ENCODE data around the gene PKD2. TPM values are rescaled to one million over a fixed set of nuclear protein-coding genes. Genes with fewer than 3 reads are reported as not detected.

PKD2 gene
- total and polyA plus RNA-seq, 2 of the 13 experiments (the other 11 are each of a cell fraction or from before 2014, with no cell fraction given): 5.6 to 9.1 TPM

DNA sequence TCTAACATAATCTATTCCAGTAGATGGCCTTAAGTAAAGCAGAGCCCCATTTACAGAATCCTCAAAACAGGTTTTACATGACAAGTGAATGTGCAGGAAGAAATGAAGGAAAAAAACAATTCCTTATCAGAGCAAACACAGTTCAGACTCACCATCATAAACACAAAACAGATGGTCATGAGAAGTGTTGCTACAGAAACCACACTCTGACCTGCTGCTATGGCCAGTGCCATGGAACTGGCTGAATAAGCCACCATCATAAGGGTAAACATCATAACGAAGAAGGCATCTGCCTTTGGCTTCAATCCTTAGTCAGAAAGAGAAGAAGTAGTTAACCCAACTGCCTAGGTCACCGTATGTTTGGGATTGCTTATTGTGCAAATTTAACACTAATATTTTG, 89.9 kb downstream of the PKD2 start:
- POLR2A ChIA-PET: no interaction called here
- Histone ChIP-seq H3K4me2 (ENCODE audit: low read depth, low read length) (no peak overlapping the region), H3K4me3 (replicated peaks in 1 of 3; ENCODE audit: insufficient read depth in 1 of 3, low read depth in 2 of 3, low read length in 3 of 3) (no peak overlapping the region), H3K27me3 (ENCODE audit: control insufficient read depth in 1 of 2, insufficient read depth in 2 of 2, low read length in 2 of 2) (no peaks in the 10 kb centered on the region), H4K20me1 (ENCODE audit: insufficient read depth, low read length) (no peaks in the 10 kb centered on the region), H3K9me3 (ENCODE audit: low read length) (no peaks in the 10 kb centered on the region), H3K27ac (ENCODE audit: extremely low read length, insufficient read depth, low read length) (no peak overlapping the region), H3K36me3 (replicated peaks in 1 of 2; ENCODE audit: control insufficient read depth in 1 of 2, insufficient read depth in 2 of 2, low read length in 2 of 2) (peaks cover 0 to 11% of the 10 kb centered on the region in 2 experiments; a peak in 2 of 5 replicates), H3K9ac (ENCODE audit: insufficient read depth, low read depth, low read length) (no peak overlapping the region), H3K79me2 (ENCODE audit: insufficient read depth, low read length) (no peaks in the 10 kb centered on the region), H3K4me1 (ENCODE audit: insufficient read depth, low read length) (no peaks in the 10 kb centered on the region), H2AFZ (ENCODE audit: low read length) (no peak overlapping the region)
- ATAC-seq (no peak), DNase-seq (ENCODE audit: low spot score) (no peak), FAIRE-seq (no peak)
- no TSS peak for BruUV-seq (replicated peaks)
- CTCF ChIA-PET (ENCODE audit: low intra/inter-chr PET ratio, low total read pairs): no interaction called here
- 96% methylated on average over 2 of the region's 2 CpGs for WGBS (ENCODE audit: low lambda C conversion rate)
- intact Hi-C loops (cut with micrococcal nuclease; ENCODE audit: unreplicated experiment): no loop called here
- no peak for TF ChIP-seq MLLT10 (CRISPR knock-in tag; IDR thresholded peaks at IDR 0.05)
- in situ Hi-C loops (cut with HindIII; ENCODE audit: extremely low pct_ligation_motif_present, low pct_unique_long_range_greater_than_20kb): no loop called here

DNA sequence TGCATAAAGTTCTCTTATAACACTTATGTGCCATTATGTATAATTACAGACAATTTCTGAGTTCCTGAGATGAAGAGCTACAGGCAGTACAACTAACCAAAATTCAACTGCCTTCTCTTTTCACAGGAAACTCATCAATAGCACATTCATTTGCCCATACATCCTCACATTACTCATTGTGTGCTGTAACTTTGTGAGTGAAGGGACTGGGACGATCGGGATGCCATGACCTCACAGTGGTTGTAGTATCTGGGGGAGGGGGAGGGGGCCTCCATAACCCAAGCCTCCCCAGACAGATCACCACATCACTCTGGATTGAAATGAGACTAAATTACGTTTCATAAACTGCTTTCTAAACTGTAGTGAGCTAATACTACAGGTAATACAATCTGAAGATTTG, 90.3 kb downstream of the PKD2 start:
- BruUV-seq (replicated peaks): no TSS peak
- Histone ChIP-seq H3K4me1 (ENCODE audit: insufficient read depth, low read length) (no peaks in the 10 kb centered on the region), H3K27me3 (ENCODE audit: control insufficient read depth in 1 of 2, insufficient read depth in 2 of 2, low read length in 2 of 2) (no peaks in the 10 kb centered on the region), H3K27ac (ENCODE audit: extremely low read length, insufficient read depth, low read length) (no peak overlapping the region), H3K36me3 (replicated peaks in 1 of 2; ENCODE audit: control insufficient read depth in 1 of 2, insufficient read depth in 2 of 2, low read length in 2 of 2) (peaks cover 0 to 11% of the 10 kb centered on the region in 2 experiments; a peak in 2 of 5 replicates), H3K4me2 (ENCODE audit: low read depth, low read length) (no peak overlapping the region), H3K79me2 (ENCODE audit: insufficient read depth, low read length) (no peaks in the 10 kb centered on the region), H2AFZ (ENCODE audit: low read length) (no peak overlapping the region), H3K9me3 (ENCODE audit: low read length) (no peaks in the 10 kb centered on the region), H4K20me1 (ENCODE audit: insufficient read depth, low read length) (no peaks in the 10 kb centered on the region), H3K4me3 (replicated peaks in 1 of 3; ENCODE audit: insufficient read depth in 1 of 3, low read depth in 2 of 3, low read length in 3 of 3) (no peak overlapping the region), H3K9ac (ENCODE audit: insufficient read depth, low read depth, low read length) (no peak overlapping the region)
- WGBS (ENCODE audit: low lambda C conversion rate): 93% methylated on average over 3 of the region's 3 CpGs
- ChIA-PET CTCF (ENCODE audit: low intra/inter-chr PET ratio, low total read pairs) (no interaction called here), POLR2A (no interaction called here)
- in situ Hi-C loops (cut with HindIII; ENCODE audit: extremely low pct_ligation_motif_present, low pct_unique_long_range_greater_than_20kb) (no loop called here), intact Hi-C loops (cut with micrococcal nuclease; ENCODE audit: unreplicated experiment) (no loop called here)
- ATAC-seq (no peak), FAIRE-seq (no peak), DNase-seq (ENCODE audit: low spot score) (no peak)
- TF ChIP-seq ZNF441 (CRISPR knock-in tag; IDR thresholded peaks at IDR 0.05; ENCODE audit: borderline replicate concordance): no peak
- TF ChIP-seq DR1 (CRISPR knock-in tag; IDR thresholded peaks at IDR 0.05): no peak
- TF ChIP-seq ZBTB21 (CRISPR knock-in tag; IDR thresholded peaks at IDR 0.05): no peak
- TF ChIP-seq TMF1 (CRISPR knock-in tag; IDR thresholded peaks at IDR 0.05; ENCODE audit: low read depth): no peak
- TF ChIP-seq ZFP36L2 (CRISPR knock-in tag; IDR thresholded peaks at IDR 0.05): no peak
- no peak for TF ChIP-seq ZNF816 (CRISPR knock-in tag; IDR thresholded peaks at IDR 0.05; ENCODE audit: borderline replicate concordance)
- no peak for TF ChIP-seq ZFP37 (CRISPR knock-in tag; IDR thresholded peaks at IDR 0.05; ENCODE audit: borderline replicate concordance)
- TF ChIP-seq, protein P1, sequence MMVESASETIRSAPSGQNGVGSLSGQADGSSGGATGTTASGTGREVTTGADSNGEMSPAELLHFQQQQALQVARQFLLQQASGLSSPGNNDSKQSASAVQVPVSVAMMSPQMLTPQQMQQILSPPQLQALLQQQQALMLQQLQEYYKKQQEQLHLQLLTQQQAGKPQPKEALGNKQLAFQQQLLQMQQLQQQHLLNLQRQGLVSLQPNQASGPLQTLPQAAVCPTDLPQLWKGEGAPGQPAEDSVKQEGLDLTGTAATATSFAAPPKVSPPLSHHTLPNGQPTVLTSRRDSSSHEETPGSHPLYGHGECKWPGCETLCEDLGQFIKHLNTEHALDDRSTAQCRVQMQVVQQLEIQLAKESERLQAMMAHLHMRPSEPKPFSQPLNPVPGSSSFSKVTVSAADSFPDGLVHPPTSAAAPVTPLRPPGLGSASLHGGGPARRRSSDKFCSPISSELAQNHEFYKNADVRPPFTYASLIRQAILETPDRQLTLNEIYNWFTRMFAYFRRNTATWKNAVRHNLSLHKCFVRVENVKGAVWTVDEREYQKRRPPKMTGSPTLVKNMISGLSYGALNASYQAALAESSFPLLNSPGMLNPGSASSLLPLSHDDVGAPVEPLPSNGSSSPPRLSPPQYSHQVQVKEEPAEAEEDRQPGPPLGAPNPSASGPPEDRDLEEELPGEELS (CRISPR knock-in tag; IDR thresholded peaks at IDR 0.05): no peak
- TF ChIP-seq, protein P2, sequence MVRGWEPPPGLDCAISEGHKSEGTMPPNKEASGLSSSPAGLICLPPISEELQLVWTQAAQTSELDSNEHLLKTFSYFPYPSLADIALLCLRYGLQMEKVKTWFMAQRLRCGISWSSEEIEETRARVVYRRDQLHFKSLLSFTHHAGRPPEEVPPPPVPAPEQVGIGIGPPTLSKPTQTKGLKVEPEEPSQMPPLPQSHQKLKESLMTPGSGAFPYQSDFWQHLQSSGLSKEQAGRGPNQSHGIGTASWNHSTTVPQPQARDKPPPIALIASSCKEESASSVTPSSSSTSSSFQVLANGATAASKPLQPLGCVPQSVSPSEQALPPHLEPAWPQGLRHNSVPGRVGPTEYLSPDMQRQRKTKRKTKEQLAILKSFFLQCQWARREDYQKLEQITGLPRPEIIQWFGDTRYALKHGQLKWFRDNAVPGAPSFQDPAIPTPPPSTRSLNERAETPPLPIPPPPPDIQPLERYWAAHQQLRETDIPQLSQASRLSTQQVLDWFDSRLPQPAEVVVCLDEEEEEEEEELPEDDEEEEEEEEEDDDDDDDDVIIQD (CRISPR knock-in tag; IDR thresholded peaks at IDR 0.05; ENCODE audit: low read depth): no peak
- TF ChIP-seq CEBPB (IDR thresholded peaks at IDR 0.05; ENCODE audit: borderline replicate concordance, low read depth, low read length): no peak
- no peak for TF ChIP-seq RBM22 (optimal IDR thresholded peaks at IDR 0.05; ENCODE audit: low read length)
- TF ChIP-seq, protein P3, sequence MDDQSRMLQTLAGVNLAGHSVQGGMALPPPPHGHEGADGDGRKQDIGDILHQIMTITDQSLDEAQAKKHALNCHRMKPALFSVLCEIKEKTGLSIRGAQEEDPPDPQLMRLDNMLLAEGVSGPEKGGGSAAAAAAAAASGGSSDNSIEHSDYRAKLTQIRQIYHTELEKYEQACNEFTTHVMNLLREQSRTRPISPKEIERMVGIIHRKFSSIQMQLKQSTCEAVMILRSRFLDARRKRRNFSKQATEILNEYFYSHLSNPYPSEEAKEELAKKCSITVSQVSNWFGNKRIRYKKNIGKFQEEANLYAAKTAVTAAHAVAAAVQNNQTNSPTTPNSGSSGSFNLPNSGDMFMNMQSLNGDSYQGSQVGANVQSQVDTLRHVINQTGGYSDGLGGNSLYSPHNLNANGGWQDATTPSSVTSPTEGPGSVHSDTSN (CRISPR knock-in tag; IDR thresholded peaks at IDR 0.05; ENCODE audit: borderline replicate concordance): no peak

Measured in HepG2 (cell line).